K562 (cell line): ENCODE measurements around the gene TRAK1. TPM values are rescaled to one million over a fixed set of nuclear protein-coding genes. Genes with fewer than 3 reads are reported as not detected.

Experiments
- ATAC-seq: fragments of 200-7000 bp; cut with Tn5 transposase; 3 replicates; pipeline ENCODE4 v1.9.1; 2020; ENCODE audit warnings: moderate library complexity
- BruUV-seq: library from RNA; stranded (reverse); fragments of 400-500 nt; replicated peaks from 2 replicates; lab custom pipeline; 2021; lab: Mats Ljungman, UMichigan
- CTCF ChIA-PET: fragments of 300-600 bp; formaldehyde crosslinking; extraction: SDS; loops from one replicate; lab custom pipeline; 2021; ENCODE audit warnings: low intra/inter-chr PET ratio; lab: Yijun Ruan, JAX
- POLR2A ChIA-PET: fragments of 300-600, 350-650 bp; sonication (Branson Sonifier 250); formaldehyde crosslinking; extraction: SDS; loops from one replicate; lab custom pipeline; 2021; ENCODE audit warnings: antibody characterized with exemption, inconsistent platforms; lab: Yijun Ruan, JAX
- DNase-seq, 4 experiments: peaks; one replicate each; pipeline versions ENCODE4 v3.0.0 to v3.0.0-alpha.2; 2011 to 2018; ENCODE audit warnings: low spot score in 3 of 4, mixed read lengths in 3 of 4; ENCODE audit errors: extremely low read depth in 1 of 4
- FAIRE-seq: peaks from 2 replicates; lab custom pipeline; 2011; peaks lifted over from hg19 to GRCh38; lab: Jason Lieb, UNC
- H2AFZ ChIP-seq: 2 replicates; pipeline ENCODE4 v1.6.0; 2011; ENCODE audit warnings: low read depth, low read length, control low read depth, inconsistent platforms
- H3K27ac ChIP-seq: fragments of 200-600 bp; 3 replicates; pipeline ENCODE4 v1.8.0; 2011; ENCODE audit warnings: low read depth, mild to moderate bottlenecking, control low read depth, inconsistent platforms, low read length, moderate library complexity, mixed read lengths; ENCODE audit errors: extremely low read depth
- H3K27me3 ChIP-seq, 2 experiments: fragments of 300-600 bp in 1 of 2; 2 replicates in 1 of 2; 3 replicates in 1 of 2; pipeline versions ENCODE4 v1.6.0 to v1.8.0; 2011; ENCODE audit warnings: inconsistent platforms in 2 of 2, low read length in 2 of 2, mild to moderate bottlenecking in 1 of 2, mixed read lengths in 1 of 2, moderate library complexity in 1 of 2; ENCODE audit not compliant: control insufficient read depth in 2 of 2, insufficient read depth in 2 of 2
- H3K36me3 ChIP-seq: fragments of 300-600 bp; 3 replicates; pipeline ENCODE4 v1.8.0; 2011; ENCODE audit warnings: mild to moderate bottlenecking, low read length, inconsistent platforms; ENCODE audit not compliant: control insufficient read depth, insufficient read depth
- H3K4me1 ChIP-seq, 2 experiments: fragments of 200-600 bp in 1 of 2; replicated peaks in 1 of 2; 2 replicates in 1 of 2; 3 replicates in 1 of 2; pipeline versions ENCODE4 v1.5.1 to v1.8.0; 2011; ENCODE audit warnings: inconsistent platforms in 2 of 2, low read length in 2 of 2, mild to moderate bottlenecking in 1 of 2, mixed read lengths in 1 of 2, moderate library complexity in 1 of 2; ENCODE audit not compliant: control insufficient read depth in 2 of 2, insufficient read depth in 2 of 2
- H3K4me2 ChIP-seq: 2 replicates; pipeline ENCODE4 v1.6.1; 2011; ENCODE audit warnings: low read length, control low read depth, inconsistent platforms, mixed read lengths; ENCODE audit not compliant: insufficient read depth
- H3K4me3 ChIP-seq: fragments of 200-600 bp; sonication (generic), shearing (Covaris generic); 2 replicates; pipeline ENCODE4 v1.5.1; 2016; ENCODE audit warnings: control low read depth, inconsistent platforms
- H3K79me2 ChIP-seq: fragments of 200-600 bp; 3 replicates; pipeline ENCODE4 v1.8.0; 2011; ENCODE audit warnings: low read length, inconsistent platforms; ENCODE audit not compliant: control insufficient read depth, insufficient read depth
- H3K9ac ChIP-seq, 2 experiments: 2 replicates each; pipeline versions ENCODE4 v1.6.0 to v1.6.1; 2011; ENCODE audit warnings: low read depth in 2 of 2, low read length in 2 of 2, control low read depth in 1 of 2, inconsistent platforms in 1 of 2, mild to moderate bottlenecking in 1 of 2, mixed read lengths in 1 of 2; ENCODE audit not compliant: insufficient read depth in 1 of 2
- H3K9me1 ChIP-seq: one replicate; pipeline ENCODE4 v1.6.0; 2011; ENCODE audit warnings: inconsistent platforms, mild to moderate bottlenecking, low read length, moderate library complexity; ENCODE audit not compliant: control insufficient read depth, insufficient read depth
- H3K9me3 ChIP-seq: replicated peaks from 2 replicates; pipeline ENCODE4 v1.5.1; 2011; ENCODE audit warnings: low read depth, low read length, inconsistent platforms; ENCODE audit not compliant: control insufficient read depth, insufficient read depth
- H4K20me1 ChIP-seq: replicated peaks from 2 replicates; pipeline ENCODE4 v1.6.1; 2011; ENCODE audit warnings: low read length, inconsistent platforms, mixed read lengths; ENCODE audit not compliant: control insufficient read depth, insufficient read depth
- RFX7 ChIP-seq: fragments of 250-450 bp; sonication (Bioruptor Pico); IDR thresholded peaks from 2 replicates; pipeline ENCODE4 v1.5.1; 2021; ENCODE audit warnings: mild to moderate bottlenecking
- SMARCB1 ChIP-seq: IDR thresholded peaks from 2 replicates; pipeline ENCODE4 v1.6.1; 2011; ENCODE audit warnings: improper control_type of control experiment, low read depth; ENCODE audit not compliant: insufficient read length
- ZFX ChIP-seq: sonication (generic); formaldehyde crosslinking; IDR thresholded peaks from 2 replicates; pipeline ENCODE4 v1.8.0; 2022; ENCODE audit warnings: mild to moderate bottlenecking, missing genetic modification reagents, moderate library complexity
- ZNF12 ChIP-seq: sonication (generic); formaldehyde crosslinking; IDR thresholded peaks from 2 replicates; pipeline ENCODE4 v1.4.0; 2020; ENCODE audit warnings: mild to moderate bottlenecking, missing genetic modification reagents
- ZNF121 ChIP-seq: sonication (generic); formaldehyde crosslinking; conservative IDR thresholded peaks from 2 replicates; pipeline ENCODE4 v1.8.0; 2022; ENCODE audit warnings: missing genetic modification reagents
- ZNF197 ChIP-seq: fragments of 200-800 bp; sonication (Bioruptor generic); IDR thresholded peaks from 2 replicates; pipeline ENCODE4 v1.6.1; 2016; ENCODE audit warnings: low read depth, missing genetic modification characterization, missing compliant biosample characterization
- WGBS: fragments of 100-300 bp; shearing (Covaris generic); methylation state at CpG from one replicate; pipeline ENCODE4 v1.1.6; 2016; ENCODE audit warnings: low coverage, mixed read lengths; ENCODE audit not compliant: insufficient coverage; ENCODE audit errors: missing lambda C conversion rate; 5-methylcytosine and 5-hydroxymethylcytosine counted together
- in situ Hi-C: fragments of 300-500 bp; cut with MboI; formaldehyde crosslinking; loops from 4 replicates; pipeline ENCODE4 v1.15.0; 2018; ENCODE audit warnings: inconsistent platforms, mixed read lengths
- intact Hi-C: fragments of 100-400 bp; cut with micrococcal nuclease; formaldehyde crosslinking; loops from 2 replicates; pipeline ENCODE4 v1.14.2; 2022
- polyA plus RNA-seq, 8 experiments: library from polyadenylated mRNA; depleted of rRNA in 4 of 8; stranded (reverse) in 5 of 8; unstranded in 3 of 8; fragments of >200 nt; fragmentation: Nextera tagmentation in 2 of 8; fragmentation: Illumina TruSeq in 1 of 8; extraction: Ambion mirVana in 2 of 8; extraction: Trizol in 1 of 8; gene quantifications; 2 replicates each; pipeline versions ENCODE4 v1.2.1 to v1.2.3, GENCODE V29; 2011 to 2014; ENCODE audit warnings: inconsistent platforms in 1 of 8, missing spikeins in 1 of 8
- total RNA-seq, 7 experiments: library from RNA; depleted of rRNA in 6 of 7; stranded (reverse); fragments of >200 nt in 6 of 7; fragmentation: Illumina TruSeq in 2 of 7; extraction: Trizol in 2 of 7; gene quantifications; 2 replicates each; pipeline versions ENCODE4 v1.2.1 to v1.2.3, GENCODE V29; 2011 to 2021; ENCODE audit warnings: low replicate concordance in 1 of 7
- TF ChIP-seq, protein P1 (sequence below): fragments of 450-650 bp; IDR thresholded peaks from 2 replicates; pipeline ENCODE4 v1.6.1; 2014; ENCODE audit warnings: low read depth, mild to moderate bottlenecking, moderate library complexity, borderline replicate concordance

TRAK1 gene
- total and polyA plus RNA-seq, 9 of the 15 experiments (the other 6 are each of a cell fraction or from before 2014, with no cell fraction given) = 5.3 to 28.5 (median 17.5) TPM

DNA sequence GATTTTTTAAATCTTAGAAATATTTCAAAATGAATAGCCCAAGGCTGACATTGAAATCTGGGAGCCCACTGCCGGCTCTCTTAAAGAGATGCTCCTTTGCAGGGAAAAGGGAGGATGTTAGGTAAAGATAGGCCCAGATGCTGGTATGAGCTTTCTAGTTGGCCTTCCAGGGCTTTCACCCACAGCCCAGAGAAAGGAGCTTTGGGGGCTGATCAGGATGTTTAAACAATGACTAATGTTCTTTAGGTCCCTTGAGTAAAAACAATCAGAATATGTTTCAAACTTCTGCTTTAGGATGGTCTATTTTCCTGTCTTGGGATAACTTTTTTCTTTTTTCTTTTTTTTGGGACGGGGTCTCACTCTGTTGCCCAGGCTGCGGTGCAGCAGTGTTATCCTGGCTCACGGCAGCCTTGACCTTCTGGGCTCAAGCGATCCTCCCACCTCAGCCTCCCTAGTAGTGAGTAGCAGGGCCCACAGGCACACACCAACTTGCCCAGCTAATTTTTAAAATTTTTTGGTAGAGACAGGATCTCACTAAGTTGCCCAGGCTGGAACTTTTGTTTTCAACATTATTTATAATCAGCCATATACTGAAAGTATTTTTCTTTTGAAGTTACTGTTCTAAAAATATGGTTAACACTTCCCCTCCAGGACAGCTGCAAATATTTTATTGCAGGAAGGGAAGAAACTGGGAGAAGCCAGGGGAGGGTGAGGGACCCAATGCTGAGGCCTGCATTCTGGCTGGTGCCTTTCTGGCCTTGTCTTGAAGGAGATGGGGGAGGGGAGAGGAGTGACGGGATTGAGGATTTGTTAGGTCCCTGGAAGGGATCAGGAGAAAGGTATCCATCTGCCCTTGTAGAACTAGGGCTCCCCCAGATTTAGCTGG is 70.1 kb downstream of the TRAK1 start:
- no peaks in the 10 kb centered on the region for H3K79me2 ChIP-seq
- H3K9ac ChIP-seq = no peak overlapping the region
- H4K20me1 ChIP-seq = peaks cover 12% of the 10 kb centered on the region; the same call in 1 of the 2 replicates
- H3K4me2 ChIP-seq = no peak overlapping the region
- H3K9me3 ChIP-seq = no peaks in the 10 kb centered on the region
- no peak for ATAC-seq
- POLR2A ChIA-PET = interaction anchor here (0.6 kb wide), 2 partner anchors 39 to 471 kb away, joined by 3 read pairs; no protein-coding TSS in a partner anchor
- in situ Hi-C loops (no loop called here), intact Hi-C loops (no loop called here)
- no peaks in the 10 kb centered on the region for H3K27me3 ChIP-seq
- no peak overlapping the region for H3K27ac ChIP-seq
- 66% methylated on average over 6 of the region's 6 CpGs for WGBS
- FAIRE-seq = no peak
- BruUV-seq = no TSS peak
- no peak overlapping the region for H3K4me3 ChIP-seq
- CTCF ChIA-PET = no interaction called here
- no peak for DNase-seq
- H3K9me1 ChIP-seq = no peaks in the 10 kb centered on the region
- H3K4me1 ChIP-seq = peaks cover 12% of the 10 kb centered on the region in 2 experiments; a peak in 4 of 5 replicates
- TF ChIP-seq ZNF197 (CRISPR knock-in tag) (no peak), RFX7 (CRISPR knock-in tag) (no peak), ZNF12 (CRISPR knock-in tag) (no peak), ZFX (CRISPR knock-in tag) (no peak), ZNF121 (CRISPR knock-in tag) (peak; percentile 85), SMARCB1 (no peak)
- TF ChIP-seq, protein P1, sequence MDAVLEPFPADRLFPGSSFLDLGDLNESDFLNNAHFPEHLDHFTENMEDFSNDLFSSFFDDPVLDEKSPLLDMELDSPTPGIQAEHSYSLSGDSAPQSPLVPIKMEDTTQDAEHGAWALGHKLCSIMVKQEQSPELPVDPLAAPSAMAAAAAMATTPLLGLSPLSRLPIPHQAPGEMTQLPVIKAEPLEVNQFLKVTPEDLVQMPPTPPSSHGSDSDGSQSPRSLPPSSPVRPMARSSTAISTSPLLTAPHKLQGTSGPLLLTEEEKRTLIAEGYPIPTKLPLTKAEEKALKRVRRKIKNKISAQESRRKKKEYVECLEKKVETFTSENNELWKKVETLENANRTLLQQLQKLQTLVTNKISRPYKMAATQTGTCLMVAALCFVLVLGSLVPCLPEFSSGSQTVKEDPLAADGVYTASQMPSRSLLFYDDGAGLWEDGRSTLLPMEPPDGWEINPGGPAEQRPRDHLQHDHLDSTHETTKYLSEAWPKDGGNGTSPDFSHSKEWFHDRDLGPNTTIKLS = no peak
- H3K36me3 ChIP-seq = no peaks in the 10 kb centered on the region
- no peak overlapping the region for H2AFZ ChIP-seq
